Stimulated activated memory B cell treated with anti-CD40 and anti-IgM and Interleukin-4, amounts not matched to agents 10 μg/mL and 1 μg/mL and 100 μg/mL, for 72 hours (primary cell): ENCODE measurements around the gene IMMP2L.

Experiments used
- ATAC-seq: fragments of 150-1000 bp; cut with Tn5 transposase; 2 replicates; pipeline ENCODE4 v1.10.0; 2021
- H3K27ac Mint-ChIP-seq: one replicate; pipeline ENCODE4 v1.8.0; 2022; ENCODE audit warnings: mild to moderate bottlenecking, mixed read lengths
- H3K27me3 Mint-ChIP-seq: one replicate; pipeline ENCODE4 v1.8.0; 2022; ENCODE audit warnings: mixed read lengths
- H3K36me3 Mint-ChIP-seq: one replicate; pipeline ENCODE4 v1.8.0; 2022; ENCODE audit warnings: mixed read lengths
- H3K4me1 Mint-ChIP-seq: one replicate; pipeline ENCODE4 v1.8.0; 2022; ENCODE audit warnings: mixed read lengths
- H3K4me3 Mint-ChIP-seq: one replicate; pipeline ENCODE4 v1.8.0; 2022; ENCODE audit warnings: mild to moderate bottlenecking, moderate library complexity, mixed read lengths
- H3K9me3 Mint-ChIP-seq: one replicate; pipeline ENCODE4 v1.8.0; 2022; ENCODE audit warnings: mixed read lengths

Gene IMMP2L

DNA sequence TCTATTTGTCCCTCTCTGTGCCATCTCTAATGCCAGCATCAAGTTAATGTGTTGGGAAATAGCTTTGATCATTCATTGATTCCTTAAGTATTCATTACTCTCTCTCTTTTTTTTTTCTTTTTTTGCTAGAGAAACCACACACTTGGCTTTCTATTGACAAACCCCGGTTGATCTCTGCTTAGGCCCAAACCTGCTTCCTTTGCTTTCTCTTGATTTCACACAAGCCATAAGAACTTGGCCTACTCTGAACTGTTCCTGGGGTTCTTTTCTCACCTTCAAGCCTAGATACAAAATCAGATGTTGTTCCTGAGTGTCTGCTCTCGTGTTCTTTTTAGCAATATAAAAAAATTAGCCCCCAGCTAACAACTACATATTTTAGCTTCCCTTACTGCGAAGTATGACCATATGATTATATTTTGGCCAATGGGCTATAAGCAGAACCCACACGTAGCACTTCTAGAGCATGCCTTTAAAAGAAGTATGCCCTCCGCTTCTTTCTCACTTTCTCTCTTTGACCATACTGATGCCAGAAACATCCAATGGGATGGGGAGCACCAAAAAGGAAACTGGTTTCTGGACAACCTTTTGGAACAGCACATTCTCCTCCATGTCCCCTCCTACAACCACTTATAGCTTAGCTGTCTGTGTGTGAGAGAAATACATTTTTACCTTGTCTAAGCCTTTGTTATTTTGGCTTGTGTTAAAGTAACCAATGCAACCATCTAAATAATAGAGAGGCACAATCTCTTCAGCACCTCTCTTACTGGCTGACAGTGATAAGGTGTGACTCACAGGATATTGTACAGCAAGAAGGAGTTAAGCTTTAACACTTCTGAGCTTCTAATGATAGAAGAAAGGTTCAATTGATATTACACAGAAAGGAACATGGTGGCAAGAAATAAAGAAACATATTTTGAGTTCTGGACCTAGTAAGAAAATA is 568.0 kb downstream of the IMMP2L start:
- ATAC-seq, result no peak
- H3K4me3 Mint-ChIP-seq, result no peak overlapping the region
- H3K36me3 Mint-ChIP-seq, result peaks cover 3% of the 10 kb centered on the region
- no peaks in the 10 kb centered on the region for H3K4me1 Mint-ChIP-seq
- H3K9me3 Mint-ChIP-seq, result no peaks in the 10 kb centered on the region
- no peaks in the 10 kb centered on the region for H3K27me3 Mint-ChIP-seq
- H3K27ac Mint-ChIP-seq, result no peak overlapping the region

DNA sequence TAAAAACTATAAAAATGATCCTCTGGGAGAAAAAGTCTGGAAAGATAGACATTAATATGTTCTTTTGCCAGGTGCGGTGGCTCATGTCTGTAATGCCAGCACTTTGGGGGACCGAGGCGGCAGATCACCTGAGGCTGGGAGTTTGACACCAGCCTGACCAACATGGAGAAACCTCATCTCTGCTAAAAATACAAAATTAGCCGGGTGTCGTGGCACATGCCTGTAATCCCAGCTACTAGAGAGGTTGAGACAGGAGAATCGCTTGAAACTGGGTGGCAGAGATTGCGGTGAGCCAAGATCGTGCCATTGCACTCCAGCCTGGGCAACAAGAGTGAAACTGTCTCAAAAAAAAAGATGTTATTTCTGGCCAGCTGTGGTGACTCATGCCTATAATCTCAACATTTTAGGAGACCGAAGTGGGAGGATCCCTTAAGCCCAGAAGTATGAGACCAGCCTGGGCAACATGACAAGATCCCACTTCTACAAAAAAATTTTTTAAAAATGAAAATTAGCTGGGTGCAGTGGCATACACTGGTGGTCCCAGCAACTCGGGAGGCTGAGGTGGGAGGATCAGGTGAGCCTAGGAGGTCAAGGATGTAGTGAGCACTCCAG is 573.3 kb downstream of the IMMP2L start:
- Mint-ChIP-seq H3K36me3 (no peaks in the 10 kb centered on the region), H3K27ac (no peak overlapping the region), H3K4me3 (no peak overlapping the region), H3K4me1 (no peaks in the 10 kb centered on the region), H3K9me3 (no peaks in the 10 kb centered on the region), H3K27me3 (no peaks in the 10 kb centered on the region)
- no peak for ATAC-seq

DNA sequence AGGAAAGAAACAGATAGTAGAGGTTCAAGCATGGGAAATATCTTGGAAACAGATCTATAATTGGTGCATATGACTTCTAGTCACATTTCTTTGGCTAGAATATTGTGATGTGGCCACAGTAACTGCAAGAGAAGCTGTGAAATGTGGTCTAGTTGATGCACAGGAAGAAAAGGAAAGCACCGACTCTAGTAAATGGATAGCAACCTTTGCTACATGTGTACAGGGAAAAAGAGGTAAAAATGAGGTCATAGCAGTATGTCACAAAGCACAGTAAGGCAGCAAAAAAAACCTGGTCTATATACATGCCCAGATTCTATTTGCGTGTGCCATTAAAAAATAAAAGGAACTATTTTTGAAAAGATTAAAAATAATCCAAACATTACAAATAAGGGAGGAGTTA is 573.9 kb downstream of the IMMP2L start:
- no peak overlapping the region for H3K27ac Mint-ChIP-seq
- no peaks in the 10 kb centered on the region for H3K36me3 Mint-ChIP-seq
- no peaks in the 10 kb centered on the region for H3K9me3 Mint-ChIP-seq
- H3K27me3 Mint-ChIP-seq, result no peaks in the 10 kb centered on the region
- no peak for ATAC-seq
- H3K4me1 Mint-ChIP-seq, result no peaks in the 10 kb centered on the region
- H3K4me3 Mint-ChIP-seq, result no peak overlapping the region

DNA sequence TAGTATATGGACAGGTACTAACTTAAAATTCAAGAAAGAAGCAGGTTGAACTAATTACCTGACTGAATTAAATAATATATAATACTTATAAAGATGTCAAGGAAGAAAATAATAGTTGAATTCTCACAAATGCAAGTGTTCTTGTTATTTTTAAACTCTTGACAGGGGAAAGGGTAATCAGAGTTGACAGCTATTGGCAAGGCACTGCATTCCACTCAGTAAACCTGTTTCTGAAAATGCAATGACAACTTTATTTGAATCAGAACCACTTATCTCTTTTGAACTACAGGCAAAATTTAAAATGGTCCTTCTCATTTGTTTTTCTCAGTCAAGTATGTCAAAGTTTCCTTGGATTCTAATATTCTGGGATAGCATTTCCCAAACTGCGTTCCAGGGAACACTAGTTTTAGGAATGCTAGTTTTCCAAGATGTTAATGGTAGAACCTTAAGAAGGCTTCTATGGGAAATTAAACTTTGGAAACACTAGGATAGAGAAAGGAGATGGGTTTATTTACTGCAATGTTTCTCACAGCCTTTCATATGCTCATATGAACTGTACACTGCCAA is 575.1 kb downstream of the IMMP2L start:
- Mint-ChIP-seq H3K36me3 (no peaks in the 10 kb centered on the region), H3K4me3 (no peak overlapping the region), H3K27ac (no peak overlapping the region), H3K4me1 (no peaks in the 10 kb centered on the region), H3K9me3 (no peaks in the 10 kb centered on the region), H3K27me3 (no peaks in the 10 kb centered on the region)
- no peak for ATAC-seq

DNA sequence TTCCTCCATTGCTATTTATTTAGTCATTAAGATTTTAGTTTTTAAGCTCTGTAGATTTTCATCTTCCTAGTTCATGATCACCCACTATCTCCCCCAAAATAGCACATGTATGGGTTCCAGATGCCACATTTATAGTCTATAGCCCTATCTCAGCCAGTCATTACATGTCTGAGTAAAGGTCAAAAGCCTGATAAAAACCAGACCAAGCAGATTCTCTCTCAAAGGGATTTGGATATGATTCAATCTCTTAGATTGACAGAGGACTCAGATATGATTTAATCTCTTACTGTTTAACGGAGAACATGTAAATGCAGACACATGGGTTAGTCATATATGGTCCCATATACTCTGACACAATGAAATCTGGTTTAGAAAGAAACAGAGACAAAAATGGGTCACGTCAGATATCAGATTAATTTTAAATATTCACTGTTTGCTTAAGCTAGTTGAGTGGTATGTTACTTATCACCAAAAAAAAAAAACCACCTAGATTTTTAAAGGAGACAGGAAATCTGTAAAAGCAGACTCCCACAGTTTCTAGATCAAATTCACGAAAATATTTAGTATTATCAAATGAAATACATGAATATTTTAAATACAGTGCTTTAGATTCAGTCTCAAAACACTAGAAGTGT is 578.4 kb downstream of the IMMP2L start:
- Mint-ChIP-seq H3K27me3 (no peaks in the 10 kb centered on the region), H3K4me1 (no peaks in the 10 kb centered on the region), H3K9me3 (no peaks in the 10 kb centered on the region), H3K36me3 (no peaks in the 10 kb centered on the region), H3K27ac (no peak overlapping the region), H3K4me3 (no peak overlapping the region)
- ATAC-seq, result no peak

DNA sequence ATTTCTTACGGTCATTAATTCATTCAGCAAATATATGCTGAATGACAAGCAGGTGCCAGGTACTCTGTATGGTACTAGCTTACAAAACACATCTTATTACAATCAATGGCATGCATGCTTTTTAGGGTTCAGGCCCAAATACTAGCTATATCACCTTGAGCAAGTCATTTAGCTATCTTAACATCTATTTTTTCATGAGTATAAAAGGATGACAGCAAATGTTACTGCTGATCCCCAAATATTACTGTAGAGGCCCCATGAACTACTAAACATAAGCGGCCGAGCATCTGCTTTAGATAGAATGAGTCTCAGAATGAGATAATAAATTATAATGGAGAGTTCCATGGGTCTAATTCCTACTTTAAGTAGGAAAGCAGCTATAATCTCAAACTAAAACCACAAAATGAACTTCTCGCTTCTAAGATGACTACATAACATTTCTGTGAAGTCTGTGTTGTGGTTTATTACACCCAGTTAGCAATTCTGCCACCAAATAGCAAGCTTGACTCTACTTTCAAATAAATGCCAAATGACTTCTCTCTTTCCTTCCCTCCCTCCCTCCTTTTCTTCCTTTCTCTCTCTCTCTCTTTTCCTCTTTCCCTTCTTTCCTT is 585.1 kb downstream of the IMMP2L start:
- no peak for ATAC-seq
- no peaks in the 10 kb centered on the region for H3K9me3 Mint-ChIP-seq
- H3K27ac Mint-ChIP-seq, result no peak overlapping the region
- no peak overlapping the region for H3K4me3 Mint-ChIP-seq
- H3K36me3 Mint-ChIP-seq, result no peaks in the 10 kb centered on the region
- no peaks in the 10 kb centered on the region for H3K4me1 Mint-ChIP-seq
- no peaks in the 10 kb centered on the region for H3K27me3 Mint-ChIP-seq

DNA sequence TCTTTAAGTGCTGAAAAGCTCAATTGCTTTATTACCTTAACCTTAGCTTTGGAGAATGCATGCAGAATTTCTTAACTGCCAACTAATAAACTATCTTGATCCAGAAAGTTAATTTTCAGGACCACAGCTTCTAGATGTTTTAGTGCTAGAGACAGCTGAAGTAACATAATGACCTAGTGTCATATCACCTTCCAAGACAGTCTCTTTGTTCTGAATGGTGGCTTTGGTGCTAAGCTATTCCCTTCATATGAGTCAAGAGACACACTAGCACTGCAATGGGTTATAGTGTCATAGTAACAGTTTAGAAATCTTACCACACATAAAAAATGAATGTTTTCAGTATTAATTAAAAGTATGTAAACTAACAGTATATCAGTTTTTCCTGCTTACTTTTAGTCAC is 586.8 kb downstream of the IMMP2L start:
- no peak overlapping the region for H3K4me3 Mint-ChIP-seq
- no peak for ATAC-seq
- no peak overlapping the region for H3K27ac Mint-ChIP-seq
- H3K36me3 Mint-ChIP-seq, result no peaks in the 10 kb centered on the region
- H3K27me3 Mint-ChIP-seq, result no peaks in the 10 kb centered on the region
- no peaks in the 10 kb centered on the region for H3K9me3 Mint-ChIP-seq
- H3K4me1 Mint-ChIP-seq, result no peaks in the 10 kb centered on the region

DNA sequence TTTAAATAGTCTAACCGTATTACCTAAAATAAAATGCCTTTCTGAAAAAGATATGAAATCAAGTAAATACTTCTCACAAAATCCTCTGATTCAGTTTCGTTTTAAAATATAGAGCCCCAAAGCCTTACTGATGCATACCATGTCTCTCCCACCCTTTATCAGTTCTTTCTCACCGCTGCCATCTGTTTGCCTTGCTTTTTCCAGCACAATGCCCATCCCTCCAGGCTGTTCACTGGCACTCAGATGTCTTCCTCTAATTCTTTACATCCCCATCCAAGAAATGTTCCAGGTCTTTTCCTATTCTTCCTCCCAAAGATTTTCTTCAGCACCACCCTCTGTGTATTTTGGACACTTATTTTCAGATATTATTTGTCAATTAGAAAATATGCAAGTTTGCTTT is 587.9 kb downstream of the IMMP2L start:
- no peaks in the 10 kb centered on the region for H3K27me3 Mint-ChIP-seq
- ATAC-seq, result no peak
- H3K36me3 Mint-ChIP-seq, result no peaks in the 10 kb centered on the region
- no peak overlapping the region for H3K4me3 Mint-ChIP-seq
- no peaks in the 10 kb centered on the region for H3K4me1 Mint-ChIP-seq
- H3K27ac Mint-ChIP-seq, result no peak overlapping the region
- H3K9me3 Mint-ChIP-seq, result no peaks in the 10 kb centered on the region

DNA sequence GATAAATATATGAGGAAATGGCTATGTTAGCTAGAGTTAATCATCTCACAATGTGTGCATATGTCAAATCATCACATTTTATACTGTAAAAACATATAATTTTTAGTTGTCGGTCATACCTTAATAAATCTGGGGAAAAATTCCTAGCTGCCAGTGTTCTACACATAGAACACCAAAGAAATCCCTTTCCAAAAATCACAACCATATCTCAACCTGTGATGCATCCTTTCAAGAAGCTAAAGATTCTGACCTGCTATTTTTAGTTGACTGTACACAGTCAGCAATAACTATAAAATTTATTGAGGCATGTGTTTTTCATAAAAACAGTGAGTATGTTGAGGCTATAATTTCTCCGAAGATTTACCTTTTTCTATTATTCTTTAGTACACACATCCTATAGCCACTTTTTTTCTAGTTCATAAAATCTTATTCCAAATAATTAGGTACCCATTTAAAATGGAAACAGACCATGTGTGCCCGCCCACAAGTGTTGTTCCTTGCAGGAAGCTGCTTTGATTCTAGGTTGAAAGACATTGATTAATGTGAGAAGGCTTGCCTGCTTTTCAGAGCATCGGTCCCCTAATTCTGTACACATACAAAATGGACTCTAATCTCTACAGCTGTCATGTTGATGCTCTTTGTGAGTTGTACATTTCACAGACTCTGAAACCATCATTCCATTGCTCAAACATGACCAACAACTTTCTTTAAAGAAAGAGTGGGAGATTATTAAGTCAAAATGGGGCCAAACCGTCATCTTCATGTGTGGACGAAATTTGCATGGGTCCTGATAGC is 588.9 kb downstream of the IMMP2L start:
- Mint-ChIP-seq H3K36me3 (no peaks in the 10 kb centered on the region), H3K4me1 (no peaks in the 10 kb centered on the region), H3K27me3 (no peaks in the 10 kb centered on the region)

DNA sequence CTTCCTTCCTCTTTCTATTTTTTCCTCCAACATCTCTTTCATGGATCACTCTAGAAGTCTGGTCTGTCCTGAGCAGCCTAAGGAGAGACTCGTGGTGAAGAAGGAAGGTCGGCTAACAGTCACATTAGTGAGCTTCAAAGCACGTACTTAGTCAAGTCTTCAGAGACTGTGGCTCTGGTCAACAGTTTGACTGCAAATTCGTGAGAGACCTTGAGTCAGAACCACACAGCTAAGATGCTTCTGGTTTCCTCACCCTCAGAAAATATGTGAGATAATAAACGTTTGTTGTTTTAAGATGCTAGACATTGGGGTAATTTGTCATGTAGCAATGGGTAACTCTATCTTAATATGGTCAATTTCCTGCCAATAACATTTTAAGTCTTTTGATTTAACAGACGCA is 597.5 kb downstream of the IMMP2L start:
- H3K4me3 Mint-ChIP-seq, result no peak overlapping the region
- no peak for ATAC-seq

More for the DNA sequence above, 588.9 kb downstream of the IMMP2L start:
- no peak for ATAC-seq
- Mint-ChIP-seq H3K4me3 (no peak overlapping the region), H3K27ac (no peak overlapping the region), H3K9me3 (no peaks in the 10 kb centered on the region)

DNA sequence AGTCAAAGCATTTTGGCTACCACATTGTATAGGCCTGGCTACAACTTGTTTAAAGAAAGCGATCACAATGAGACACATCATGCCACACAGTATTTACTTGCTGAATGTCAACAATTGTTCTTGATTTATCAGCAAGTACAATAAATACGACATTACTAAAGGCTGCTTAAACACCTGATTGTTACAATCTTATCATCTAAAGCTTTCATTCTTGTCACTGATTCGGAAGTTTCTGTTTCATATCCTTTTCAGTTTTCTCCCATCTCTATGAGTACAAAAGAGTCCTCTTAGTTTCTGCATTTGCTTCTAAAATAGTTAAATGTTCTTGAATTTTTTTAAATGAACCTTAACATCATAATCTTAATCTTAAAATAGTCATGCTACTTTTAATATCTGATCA is 599.5 kb downstream of the IMMP2L start:
- Mint-ChIP-seq H3K27me3 (no peaks in the 10 kb centered on the region), H3K4me1 (no peaks in the 10 kb centered on the region), H3K4me3 (no peak overlapping the region), H3K9me3 (no peaks in the 10 kb centered on the region), H3K27ac (no peak overlapping the region), H3K36me3 (peaks cover 10% of the 10 kb centered on the region)
- ATAC-seq, result no peak

More for the DNA sequence above, 597.5 kb downstream of the IMMP2L start:
- H3K9me3 Mint-ChIP-seq, result no peaks in the 10 kb centered on the region
- H3K36me3 Mint-ChIP-seq, result no peaks in the 10 kb centered on the region
- H3K27ac Mint-ChIP-seq, result no peak overlapping the region
- H3K4me1 Mint-ChIP-seq, result no peaks in the 10 kb centered on the region
- no peaks in the 10 kb centered on the region for H3K27me3 Mint-ChIP-seq

DNA sequence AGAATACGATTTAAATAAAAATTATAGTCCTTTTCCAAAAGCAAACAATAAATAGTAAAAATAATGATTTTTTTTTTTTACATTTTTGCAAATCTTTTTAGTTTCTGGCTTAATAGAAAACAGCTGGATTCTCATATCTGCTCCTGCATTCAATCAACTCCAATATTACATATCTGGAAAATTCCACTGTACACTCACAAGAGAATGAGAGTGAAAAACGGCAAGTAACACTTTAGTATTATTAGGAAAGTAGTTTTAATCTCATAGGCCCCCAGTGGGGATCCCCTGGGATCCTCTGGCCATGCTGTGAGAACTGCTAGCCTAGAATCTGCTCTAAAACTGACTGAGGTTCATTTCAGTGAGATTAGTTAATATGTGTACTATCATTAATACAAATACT is 599.9 kb downstream of the IMMP2L start:
- Mint-ChIP-seq H3K27ac (no peak overlapping the region), H3K4me1 (no peaks in the 10 kb centered on the region), H3K9me3 (no peaks in the 10 kb centered on the region), H3K4me3 (no peak overlapping the region), H3K27me3 (no peaks in the 10 kb centered on the region), H3K36me3 (peaks cover 11% of the 10 kb centered on the region)
- ATAC-seq, result no peak

DNA sequence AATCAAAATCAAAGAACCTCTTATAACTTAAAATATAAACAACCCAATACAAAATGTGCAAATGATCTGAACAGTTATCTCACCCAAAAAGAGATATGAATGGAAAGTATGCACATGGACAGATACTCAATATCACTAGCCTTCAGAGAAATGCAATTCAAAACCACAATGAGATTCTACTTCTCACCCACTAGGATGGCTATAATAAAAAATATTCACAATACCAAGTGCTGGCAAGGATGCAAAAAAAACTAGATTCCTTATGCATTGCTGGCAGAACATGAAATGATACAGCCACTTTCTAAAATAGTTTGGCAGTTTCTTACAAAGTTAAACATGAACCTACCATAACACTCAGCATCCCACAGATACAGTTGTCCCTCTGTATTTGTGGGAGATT is 601.5 kb downstream of the IMMP2L start:
- Mint-ChIP-seq H3K4me1 (no peaks in the 10 kb centered on the region), H3K9me3 (no peaks in the 10 kb centered on the region), H3K4me3 (no peak overlapping the region), H3K27me3 (no peaks in the 10 kb centered on the region), H3K27ac (no peak overlapping the region), H3K36me3 (peaks cover 11% of the 10 kb centered on the region)
- ATAC-seq, result no peak

DNA sequence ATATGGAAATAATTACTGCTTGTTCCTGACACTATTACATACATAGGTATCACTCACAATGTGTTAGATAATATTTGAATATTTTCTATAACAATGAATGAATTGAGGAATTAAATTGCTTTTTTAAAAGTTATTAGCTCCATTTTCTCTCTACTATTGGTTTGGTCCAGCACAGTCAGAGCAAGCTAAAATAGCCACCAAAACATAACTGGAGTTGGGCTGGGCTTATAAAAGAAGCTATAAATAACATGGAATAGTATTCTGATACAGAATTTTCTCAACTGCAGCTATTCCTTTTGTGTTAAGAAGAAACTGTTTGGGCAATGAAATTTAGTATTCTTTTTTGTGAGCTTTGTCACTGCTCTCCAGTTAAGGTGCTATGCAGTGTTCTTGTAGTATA is 614.0 kb downstream of the IMMP2L start:
- no peak for ATAC-seq
- H3K9me3 Mint-ChIP-seq, result no peaks in the 10 kb centered on the region
- H3K4me1 Mint-ChIP-seq, result no peaks in the 10 kb centered on the region
- no peak overlapping the region for H3K27ac Mint-ChIP-seq
- H3K27me3 Mint-ChIP-seq, result no peaks in the 10 kb centered on the region
- H3K4me3 Mint-ChIP-seq, result no peak overlapping the region
- peaks cover 1% of the 10 kb centered on the region for H3K36me3 Mint-ChIP-seq
